HepG2 (cell line): ENCODE results near the gene RBPJ. TPM values are rescaled to one million over a fixed set of nuclear protein-coding genes. Genes with fewer than 3 reads are reported as not detected.
A peak's percentile ranks its signal among the peaks of the same experiment; 100 is the strongest.

Experiments
- ATAC-seq: fragments of 200-7000 bp; cut with Tn5 transposase; 3 replicates; pipeline ENCODE4 v1.9.1; 2020; ENCODE audit warnings: mild to moderate bottlenecking, moderate library complexity
- Bru-seq: library from RNA; stranded (reverse); fragments of 400-500 nt; gene quantifications from one replicate; lab custom pipeline; 2021; lab: Mats Ljungman, UMichigan
- BruChase-seq, 2 experiments: library from RNA; stranded (reverse); fragments of 400-500 nt; gene quantifications; one replicate each; lab custom pipeline; 2021; lab: Mats Ljungman, UMichigan
- BruUV-seq: library from RNA; stranded (reverse); fragments of 400-500 nt; replicated peaks from 2 replicates; lab custom pipeline; 2021; lab: Mats Ljungman, UMichigan
- CTCF ChIA-PET: fragments of 300-600 bp; formaldehyde crosslinking; extraction: SDS; loops from one replicate; lab custom pipeline; 2021; ENCODE audit warnings: low total read pairs, inconsistent platforms, low intra/inter-chr PET ratio; lab: Yijun Ruan, JAX
- POLR2A ChIA-PET: fragments of 350-600 bp; sonication (Branson Sonifier 250); formaldehyde crosslinking; loops from one replicate; lab custom pipeline; 2020; ENCODE audit warnings: antibody characterized with exemption, inconsistent platforms; lab: Yijun Ruan, JAX
- DNase-seq: peaks from one replicate; pipeline ENCODE4 v3.0.0-alpha.2; 2015; ENCODE audit warnings: low spot score
- FAIRE-seq: peaks from 3 replicates; lab custom pipeline; 2011; peaks lifted over from hg19 to GRCh38; lab: Jason Lieb, UNC
- H2AFZ ChIP-seq: one replicate; pipeline ENCODE4 v1.6.1; 2011; ENCODE audit warnings: low read length, inconsistent platforms
- H3K27ac ChIP-seq: fragments of 300-600 bp; 3 replicates; pipeline ENCODE4 v1.8.0; 2011; ENCODE audit warnings: mixed run types, mild to moderate bottlenecking, mixed read lengths, low read length, inconsistent platforms; ENCODE audit not compliant: insufficient read depth; ENCODE audit errors: extremely low read length
- H3K27me3 ChIP-seq, 2 experiments: fragments of 200-600 bp in 1 of 2; 2 replicates in 1 of 2; 3 replicates in 1 of 2; pipeline versions ENCODE4 v1.6.0 to v1.8.0; 2011; ENCODE audit warnings: low read length in 2 of 2, mild to moderate bottlenecking in 2 of 2, moderate library complexity in 2 of 2, inconsistent platforms in 1 of 2; ENCODE audit not compliant: insufficient read depth in 2 of 2, control insufficient read depth in 1 of 2
- H3K36me3 ChIP-seq, 2 experiments: fragments of 200-600 bp in 1 of 2; replicated peaks in 1 of 2; 2 replicates in 1 of 2; 3 replicates in 1 of 2; pipeline versions ENCODE4 v1.5.1 to v1.8.0; 2011; ENCODE audit warnings: low read length in 2 of 2, inconsistent platforms in 1 of 2; ENCODE audit not compliant: insufficient read depth in 2 of 2, control insufficient read depth in 1 of 2
- H3K4me1 ChIP-seq: 2 replicates; pipeline ENCODE4 v1.5.1; 2012; ENCODE audit warnings: low read length, inconsistent platforms; ENCODE audit not compliant: insufficient read depth
- H3K4me2 ChIP-seq: 2 replicates; pipeline ENCODE4 v1.6.0; 2011; ENCODE audit warnings: low read depth, low read length, inconsistent platforms
- H3K4me3 ChIP-seq, 3 experiments: fragments of 200-600 bp in 1 of 3; sonication (generic), shearing (Covaris generic) in 1 of 3; replicated peaks in 1 of 3; 2 replicates each; pipeline ENCODE4 v1.5.1; 2011 to 2016; ENCODE audit warnings: low read length in 3 of 3, inconsistent platforms in 2 of 3, low read depth in 2 of 3, mild to moderate bottlenecking in 2 of 3, control low read depth in 1 of 3, mixed read lengths in 1 of 3; ENCODE audit not compliant: insufficient read depth in 1 of 3
- H3K79me2 ChIP-seq: one replicate; pipeline ENCODE4 v1.6.1; 2011; ENCODE audit warnings: low read length, inconsistent platforms; ENCODE audit not compliant: insufficient read depth
- H3K9ac ChIP-seq: 2 replicates; pipeline ENCODE4 v1.6.0; 2011; ENCODE audit warnings: mild to moderate bottlenecking, low read depth, low read length, inconsistent platforms; ENCODE audit not compliant: insufficient read depth
- H3K9me3 ChIP-seq: 2 replicates; pipeline ENCODE4 v1.5.1; 2012; ENCODE audit warnings: mild to moderate bottlenecking, low read length
- H4K20me1 ChIP-seq: 2 replicates; pipeline ENCODE4 v1.6.0; 2011; ENCODE audit warnings: inconsistent platforms, mild to moderate bottlenecking, low read length, moderate library complexity; ENCODE audit not compliant: insufficient read depth
- BCL3 ChIP-seq: sonication (generic); formaldehyde crosslinking; IDR thresholded peaks from 2 replicates; pipeline ENCODE4 v1.5.1; 2020; ENCODE audit warnings: mild to moderate bottlenecking, missing genetic modification reagents, moderate library complexity
- BRD4 ChIP-seq: sonication (generic); formaldehyde crosslinking; IDR thresholded peaks from 2 replicates; pipeline ENCODE4 v1.4.0; 2020; ENCODE audit warnings: missing genetic modification reagents
- DZIP1 ChIP-seq: sonication (generic); formaldehyde crosslinking; IDR thresholded peaks from 2 replicates; pipeline ENCODE4 v1.5.0; 2020; ENCODE audit warnings: mild to moderate bottlenecking, missing genetic modification reagents
- FOXK1 ChIP-seq: sonication (generic); formaldehyde crosslinking; IDR thresholded peaks from 2 replicates; pipeline ENCODE4 v1.4.0; 2020; ENCODE audit warnings: low read depth, missing genetic modification reagents, borderline replicate concordance
- GFI1 ChIP-seq: sonication (generic); formaldehyde crosslinking; IDR thresholded peaks from 2 replicates; pipeline ENCODE4 v1.5.0; 2020; ENCODE audit warnings: missing genetic modification reagents, mild to moderate bottlenecking, borderline replicate concordance
- GTF2F1 ChIP-seq: fragments of 150-350 bp; IDR thresholded peaks from 2 replicates; pipeline ENCODE4 v1.6.1; 2014; ENCODE audit warnings: low read length
- MAZ ChIP-seq, 2 experiments: sonication (generic) in 1 of 2; formaldehyde crosslinking in 1 of 2; IDR thresholded peaks; 2 replicates each; pipeline versions ENCODE4 v1.5.0 to v1.6.1; 2012 to 2020; ENCODE audit warnings: low read depth in 2 of 2, mild to moderate bottlenecking in 2 of 2, borderline replicate concordance in 1 of 2, improper control_type of control experiment in 1 of 2, low read length in 1 of 2, missing genetic modification reagents in 1 of 2, moderate library complexity in 1 of 2
- SIN3A ChIP-seq: IDR thresholded peaks from 2 replicates; pipeline ENCODE4 v1.6.1; 2011; ENCODE audit warnings: low read depth, mild to moderate bottlenecking, control low read depth, low read length, borderline replicate concordance
- TFAP4 ChIP-seq: sonication (generic); IDR thresholded peaks from 2 replicates; pipeline ENCODE4 v1.6.1; 2016; ENCODE audit warnings: low read depth, borderline replicate concordance
- ZNF296 ChIP-seq: sonication (generic); formaldehyde crosslinking; conservative IDR thresholded peaks from 2 replicates; pipeline ENCODE4 v1.5.0; 2020; ENCODE audit warnings: mild to moderate bottlenecking, missing genetic modification reagents
- ZNF883 ChIP-seq: sonication (generic); formaldehyde crosslinking; IDR thresholded peaks from 2 replicates; pipeline ENCODE4 v1.5.1; 2020; ENCODE audit warnings: mild to moderate bottlenecking, missing genetic modification reagents; ENCODE audit errors: not compliant biosample characterization
- WGBS: methylation state at CpG from one replicate; pipeline ENCODE4 v1.1.6; 2017; ENCODE audit warnings: low lambda C conversion rate; 5-methylcytosine and 5-hydroxymethylcytosine counted together
- in situ Hi-C: cut with HindIII; loops from 2 replicates; pipeline ENCODE4 v1.10.0; 2017; ENCODE audit warnings: low pct_unique_long_range_greater_than_20kb; ENCODE audit not compliant: extremely low pct_ligation_motif_present
- intact Hi-C: fragments of 100-400 bp; cut with micrococcal nuclease; formaldehyde crosslinking; loops from one replicate; pipeline ENCODE4 v1.10.0; 2022; ENCODE audit not compliant: unreplicated experiment
- long read RNA-seq, 2 experiments: library from RNA in 1 of 2; library from polyadenylated mRNA in 1 of 2; stranded (forward) in 1 of 2; unstranded in 1 of 2; transcript quantifications; one replicate each; pipeline ENCODE4 v2.0.0, GENCODE V29; 2019 to 2022
- polyA minus RNA-seq, 3 experiments: library from RNA; depleted of rRNA, polyadenylated mRNA; stranded (reverse); fragments of >200 nt; gene quantifications; 2 replicates each; pipeline ENCODE4 v1.2.3, GENCODE V29; 2011; ENCODE audit warnings: low replicate concordance in 1 of 3
- polyA plus RNA-seq, 8 experiments: library from polyadenylated mRNA; depleted of rRNA in 3 of 8; stranded (reverse) in 7 of 8; unstranded in 1 of 8; fragments of >200 nt; fragmentation: Illumina TruSeq in 4 of 8; extraction: Trizol in 4 of 8; gene quantifications; 2 replicates each; pipeline versions ENCODE4 v1.2.1 to v1.2.3, GENCODE V29; 2011 to 2016; ENCODE audit warnings: low read depth in 4 of 8, missing spikeins in 1 of 8, mixed read lengths in 1 of 8; ENCODE audit not compliant: insufficient read depth in 1 of 8
- total RNA-seq, 5 experiments: library from RNA; depleted of rRNA; stranded (reverse); fragments of >200 nt; fragmentation: Illumina TruSeq; extraction: Trizol; gene quantifications; 2 replicates each; pipeline ENCODE4 v1.2.3, GENCODE V29; 2016; ENCODE audit warnings: low read depth in 1 of 5

Gene RBPJ
- total RNA-seq (2016; rRNA removed; fragmentation: Illumina TruSeq; extraction: Trizol) (25.9 and 46.3 TPM in 2 replicates), polyA plus RNA-seq (2011; rRNA removed) (22.7 and 33.2 TPM in 2 replicates), polyA minus RNA-seq (2011; rRNA and poly(A)+ RNA removed; ENCODE audit: low replicate concordance) (21.7 and 31.8 TPM in 2 replicates), Bru-seq, nascent RNA (percentile 82 among the genes with signal in this experiment), BruChase-seq, experiment 1, labeled RNA remaining after a 6-hour chase (percentile 85 among the genes with signal in this experiment), BruChase-seq, experiment 2, labeled RNA remaining after a 2-hour chase (percentile 82 among the genes with signal in this experiment)
- 4.6 and 5.4 TPM in 2 replicates for total RNA-seq (2016; cell fraction: cytosol; rRNA removed; fragmentation: Illumina TruSeq; extraction: Trizol; ENCODE audit: low read depth)
- total RNA-seq (2016; cell fraction: insoluble cytoplasmic fraction; rRNA removed; fragmentation: Illumina TruSeq; extraction: Trizol) = 26.5 and 41.4 TPM in 2 replicates
- 9.7 and 10.3 TPM in 2 replicates for total RNA-seq (2016; cell fraction: membrane; rRNA removed; fragmentation: Illumina TruSeq; extraction: Trizol)
- 43.5 and 46.2 TPM in 2 replicates for total RNA-seq (2016; cell fraction: nucleus; rRNA removed; fragmentation: Illumina TruSeq; extraction: Trizol)
- 15.1 and 17.4 TPM in 2 replicates for polyA plus RNA-seq (2011; cell fraction: cytosol; rRNA removed)
- polyA plus RNA-seq (2011; cell fraction: nucleus; rRNA removed) = 41.8 and 45.1 TPM in 2 replicates
- 29.3 and 33.0 TPM in 2 replicates for polyA plus RNA-seq (2012)
- polyA plus RNA-seq (2016; cell fraction: cytosol; fragmentation: Illumina TruSeq; extraction: Trizol; ENCODE audit: low read depth) = 0.78 and 1.2 TPM in 2 replicates
- 34.1 and 34.4 TPM in 2 replicates for polyA plus RNA-seq (2016; cell fraction: insoluble cytoplasmic fraction; fragmentation: Illumina TruSeq; extraction: Trizol; ENCODE audit: low read depth)
- 4.3 and 6.2 TPM in 2 replicates for polyA plus RNA-seq (2016; cell fraction: membrane; fragmentation: Illumina TruSeq; extraction: Trizol; ENCODE audit: low read depth)
- 36.2 and 36.5 TPM in 2 replicates for polyA plus RNA-seq (2016; cell fraction: nucleus; fragmentation: Illumina TruSeq; extraction: Trizol; ENCODE audit: insufficient read depth, low read depth)
- 18.4 and 24.8 TPM in 2 replicates for polyA minus RNA-seq (2011; cell fraction: cytosol; rRNA and poly(A)+ RNA removed)
- 130 and 131 TPM in 2 replicates for polyA minus RNA-seq (2011; cell fraction: nucleus; rRNA and poly(A)+ RNA removed)
- long read RNA-seq, experiment 1, full-length matches to known transcripts = 30 of 44 reads
- long read RNA-seq, experiment 1, partial matches to known transcripts = 9 of 44 reads
- long read RNA-seq, experiment 1, other reads (novel, unspliced or antisense) = 5 of 44 reads
- long read RNA-seq, experiment 2, partial matches to known transcripts = 0 of 35 reads
- long read RNA-seq, experiment 2, other reads (novel, unspliced or antisense) = 35 of 35 reads

- peak; percentile 73 for FAIRE-seq
- TF ChIP-seq FOXK1 (CRISPR knock-in tag) = no peak
- TF ChIP-seq BCL3 (CRISPR knock-in tag) = no peak; the same call in none of the 2 replicates
- no peak for TF ChIP-seq GTF2F1
- no peak for TF ChIP-seq GFI1 (CRISPR knock-in tag)
- TF ChIP-seq ZNF883 (CRISPR knock-in tag) = peak; percentile 48
- no peak for TF ChIP-seq ZNF296
- TF ChIP-seq SIN3A = peak; percentile 58; the same call in 1 of the 2 replicates
- TF ChIP-seq TFAP4 = no peak
- TF ChIP-seq BRD4 (CRISPR knock-in tag) = no peak
- peak; percentile 95 for TF ChIP-seq MAZ (IDR thresholded peaks at IDR 0.05; ENCODE audit: borderline replicate concordance, low read depth, low read length)
- peak; percentile 44; the same call in 1 of the 2 replicates for TF ChIP-seq MAZ (CRISPR knock-in tag; IDR thresholded peaks at IDR 0.05; ENCODE audit: low read depth)
- no peak for TF ChIP-seq DZIP1
Observed at GRCh38 chr4:26320538-26321372, at the start of gene RBPJ. RBPJ (plus strand) TSS chr4:26321014; CDS start chr4:26321029, 15 bp downstream.

More at GRCh38 chr4:26320538-26321372, at the start of gene RBPJ:
- Histone ChIP-seq H3K9me3 (no peaks in the 10 kb centered on the region), H3K79me2 (peaks cover 50% of the 10 kb centered on the region), H3K27me3 (no peaks in the 10 kb centered on the region; a peak in 1 of 5 replicates), H4K20me1 (peaks cover 39% of the 10 kb centered on the region), H3K36me3 (no peaks in the 10 kb centered on the region), H2AFZ (peak within 1 kb of the TSS; percentile 66), H3K4me2 (peak within 1 kb of the TSS; percentile 84), H3K9ac (peak within 1 kb of the TSS; percentile 83), H3K27ac (peak within 1 kb of the TSS; percentile 98), H3K4me1 (peaks cover 37% of the 10 kb centered on the region), H3K4me3 (peak within 1 kb of the TSS; percentile 77 to 89 (median 88))
- ATAC-seq = peak; percentile 75
- under 1% methylated on average over 46 of the region's 102 CpGs for WGBS
- intact Hi-C loops = loop anchor here (5.0 kb wide), 2 partner anchors 52 to 238 kb away; no protein-coding TSS in a partner anchor
- DNase-seq = peak; percentile 93
- POLR2A ChIA-PET = no interaction called here
- in situ Hi-C loops = no loop called here
- BruUV-seq = no TSS peak
- CTCF ChIA-PET = no interaction called here
